ENCODE measurements around the gene KRTAP10-8.
"Not testable (repeated sequence)": the region's sequence is repeated elsewhere in the genome, so short reads cannot be mapped to it uniquely, and the experiment has no call there.

The KRTAP10-8 gene

DNA sequence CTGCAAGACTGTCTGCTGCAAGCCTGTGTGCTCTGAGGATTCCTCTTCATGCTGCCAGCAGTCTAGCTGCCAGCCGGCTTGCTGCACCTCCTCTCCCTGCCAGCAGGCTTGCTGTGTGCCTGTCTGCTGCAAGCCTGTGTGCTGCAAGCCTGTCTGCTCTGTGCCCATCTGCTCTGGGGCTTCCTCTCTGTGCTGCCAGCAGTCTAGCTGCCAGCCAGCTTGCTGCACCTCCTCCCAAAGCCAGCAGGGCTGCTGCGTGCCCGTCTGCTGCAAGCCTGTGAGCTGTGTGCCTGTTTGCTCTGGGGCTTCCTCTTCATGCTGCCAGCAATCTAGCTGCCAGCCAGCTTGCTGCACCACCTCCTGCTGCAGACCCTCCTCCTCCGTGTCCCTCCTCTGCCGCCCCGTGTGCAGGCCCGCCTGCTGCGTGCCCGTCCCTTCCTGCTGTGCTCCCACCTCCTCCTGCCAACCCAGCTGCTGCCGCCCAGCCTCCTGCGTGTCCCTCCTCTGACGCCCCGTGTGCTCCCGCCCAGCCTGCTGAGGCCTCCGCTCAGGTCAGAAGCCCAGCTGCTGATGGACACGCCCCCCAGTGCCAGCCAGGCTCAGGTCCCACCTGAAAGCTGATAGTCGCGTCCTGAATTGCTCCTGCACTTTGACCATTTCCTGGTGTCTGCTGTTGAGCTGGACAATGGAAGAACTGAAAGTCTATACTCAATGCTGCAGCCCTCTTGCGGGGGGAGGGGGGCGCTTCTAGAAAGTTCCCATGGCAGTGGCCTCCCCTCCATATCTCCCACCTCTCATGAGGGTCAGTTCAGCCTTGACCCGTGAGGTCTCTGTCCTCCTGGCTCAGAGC, 37.2 kb upstream of the KRTAP10-8 start:
- TF ChIP-seq, protein P1, sequence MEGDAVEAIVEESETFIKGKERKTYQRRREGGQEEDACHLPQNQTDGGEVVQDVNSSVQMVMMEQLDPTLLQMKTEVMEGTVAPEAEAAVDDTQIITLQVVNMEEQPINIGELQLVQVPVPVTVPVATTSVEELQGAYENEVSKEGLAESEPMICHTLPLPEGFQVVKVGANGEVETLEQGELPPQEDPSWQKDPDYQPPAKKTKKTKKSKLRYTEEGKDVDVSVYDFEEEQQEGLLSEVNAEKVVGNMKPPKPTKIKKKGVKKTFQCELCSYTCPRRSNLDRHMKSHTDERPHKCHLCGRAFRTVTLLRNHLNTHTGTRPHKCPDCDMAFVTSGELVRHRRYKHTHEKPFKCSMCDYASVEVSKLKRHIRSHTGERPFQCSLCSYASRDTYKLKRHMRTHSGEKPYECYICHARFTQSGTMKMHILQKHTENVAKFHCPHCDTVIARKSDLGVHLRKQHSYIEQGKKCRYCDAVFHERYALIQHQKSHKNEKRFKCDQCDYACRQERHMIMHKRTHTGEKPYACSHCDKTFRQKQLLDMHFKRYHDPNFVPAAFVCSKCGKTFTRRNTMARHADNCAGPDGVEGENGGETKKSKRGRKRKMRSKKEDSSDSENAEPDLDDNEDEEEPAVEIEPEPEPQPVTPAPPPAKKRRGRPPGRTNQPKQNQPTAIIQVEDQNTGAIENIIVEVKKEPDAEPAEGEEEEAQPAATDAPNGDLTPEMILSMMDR (conservative IDR thresholded peaks at IDR 0.05; ENCODE audit: low read depth, low read length) = no peak
- H3K4me3 ChIP-seq (ENCODE audit: low read length) = no peak overlapping the region
- DNase-seq (ENCODE audit: low read depth) = no peak

DNA sequence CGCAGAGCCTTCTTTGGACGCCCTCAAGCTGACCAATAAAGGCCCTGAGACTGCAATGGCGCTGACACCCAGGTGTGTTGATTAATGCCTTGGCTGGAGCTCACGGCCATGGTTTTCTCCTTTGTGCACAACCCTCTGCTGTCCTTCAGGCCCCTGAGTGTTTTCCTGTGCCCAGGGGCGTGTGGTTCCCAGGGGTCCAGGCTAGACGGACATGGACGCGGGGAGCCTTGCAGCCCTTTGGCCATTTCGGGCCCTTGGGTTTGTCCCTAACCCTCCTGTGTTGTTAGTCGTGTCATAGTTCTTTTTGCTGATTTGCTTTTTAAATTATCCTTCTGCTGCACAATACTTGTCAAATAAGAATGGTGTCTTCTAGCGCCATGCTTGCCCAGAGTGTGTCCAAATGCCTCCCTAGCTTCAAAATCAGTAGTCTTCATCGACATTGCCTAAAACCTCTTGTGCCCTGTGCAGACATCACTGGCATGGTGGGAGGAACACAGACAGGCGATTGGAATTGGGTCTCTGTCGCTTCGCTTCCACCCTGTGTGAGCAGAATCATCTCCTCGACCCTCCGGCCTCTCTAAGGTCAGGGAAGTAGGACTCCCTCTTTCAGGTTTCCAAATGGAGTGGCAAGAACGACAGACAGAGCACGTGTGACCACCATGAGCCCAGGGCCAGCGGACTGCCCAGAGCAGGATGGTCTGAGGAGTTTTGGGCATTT, 36.4 kb upstream of the KRTAP10-8 start:
- H3K4me3 ChIP-seq (ENCODE audit: low read length) = no peak overlapping the region
- DNase-seq (ENCODE audit: low read depth) = no peak
- TF ChIP-seq, protein P1 (conservative IDR thresholded peaks at IDR 0.05; ENCODE audit: low read depth, low read length) = no peak

DNA sequence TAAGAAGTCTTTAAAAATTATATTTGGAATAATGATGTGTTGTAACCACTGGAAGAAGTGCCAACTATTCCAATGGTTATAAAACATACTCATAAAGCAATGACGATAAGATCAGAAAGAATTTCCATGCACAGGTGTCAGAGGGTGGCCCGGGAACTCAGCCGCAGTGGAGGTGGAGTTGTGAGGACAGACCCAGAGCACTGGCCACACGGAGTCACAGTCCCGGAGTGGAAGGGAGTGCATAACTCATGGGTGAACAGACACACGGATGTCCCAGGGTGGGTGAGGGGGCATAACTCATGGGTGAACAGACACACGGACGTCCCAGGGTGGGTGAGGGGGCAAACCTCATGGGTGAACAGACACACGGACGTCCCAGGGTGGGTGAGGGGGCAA, 35.9 kb upstream of the KRTAP10-8 start:
- TF ChIP-seq, protein P1 (conservative IDR thresholded peaks at IDR 0.05; ENCODE audit: low read depth, low read length) = no peak
- H3K4me3 ChIP-seq (ENCODE audit: low read length) = no peak overlapping the region

GRCh38 chr21:44578371-44579055, 33.4 kb upstream of the KRTAP10-8 start:
- no peak for DNase-seq (ENCODE audit: low read depth)
- TF ChIP-seq, protein P1 (conservative IDR thresholded peaks at IDR 0.05; ENCODE audit: low read depth, low read length) = no peak
- H3K4me3 ChIP-seq (ENCODE audit: low read length) = no peak overlapping the region

More for the DNA sequence above, 35.9 kb upstream of the KRTAP10-8 start:
- DNase-seq (ENCODE audit: low read depth) = no peak

- no peak for DNase-seq (ENCODE audit: low read depth)
- TF ChIP-seq, protein P1 (conservative IDR thresholded peaks at IDR 0.05; ENCODE audit: low read depth, low read length) = no peak
Measured at GRCh38 chr21:44579056-44579832, 32.6 kb upstream of the KRTAP10-8 start.

DNA sequence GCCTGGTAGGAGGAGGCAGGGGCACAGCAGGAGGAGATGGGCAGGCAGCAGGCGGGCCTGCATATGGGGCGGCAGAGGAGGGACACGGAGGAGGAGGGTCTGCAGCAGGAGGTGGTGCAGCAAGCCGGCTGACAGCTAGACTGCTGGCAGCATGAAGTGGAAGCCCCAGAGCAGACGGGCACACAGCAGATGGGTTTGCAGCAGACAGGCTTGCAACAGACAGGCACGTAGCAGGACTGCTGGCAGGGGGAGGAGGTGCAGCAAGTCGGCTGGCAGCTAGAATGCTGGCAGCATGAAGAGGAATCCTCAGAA, 32.1 kb upstream of the KRTAP10-8 start:
- no peak for DNase-seq (ENCODE audit: low read depth)
- TF ChIP-seq, protein P1 (conservative IDR thresholded peaks at IDR 0.05; ENCODE audit: low read depth, low read length) = no peak

More at GRCh38 chr21:44579056-44579832, 32.6 kb upstream of the KRTAP10-8 start:
- no peak overlapping the region for H3K4me3 ChIP-seq (ENCODE audit: low read length)

GRCh38 chr21:44580231-44580821, 31.6 kb upstream of the KRTAP10-8 start, which contains the start of gene KRTAP10-5:
KRTAP10-5 (minus strand) TSS chr21:44580604; CDS start chr21:44580578, 26 bp downstream.
- not testable (repeated sequence) for DNase-seq (ENCODE audit: low read depth); H3K4me3 ChIP-seq (ENCODE audit: low read length)

More for the DNA sequence above, 32.1 kb upstream of the KRTAP10-8 start:
- H3K4me3 ChIP-seq (ENCODE audit: low read length) = no peak overlapping the region
